ENCODE data around the gene DLX1. TPM values are rescaled to one million over a fixed set of nuclear protein-coding genes. Genes with fewer than 3 reads are reported as not detected.
"Not testable (repeated sequence)": the region's sequence is repeated elsewhere in the genome, so short reads cannot be mapped to it uniquely, and the experiment has no call there.

DLX1 gene
- total RNA-seq, 4 donors from 2014 or later, result 0.14 TPM; not detected in 3

DNA sequence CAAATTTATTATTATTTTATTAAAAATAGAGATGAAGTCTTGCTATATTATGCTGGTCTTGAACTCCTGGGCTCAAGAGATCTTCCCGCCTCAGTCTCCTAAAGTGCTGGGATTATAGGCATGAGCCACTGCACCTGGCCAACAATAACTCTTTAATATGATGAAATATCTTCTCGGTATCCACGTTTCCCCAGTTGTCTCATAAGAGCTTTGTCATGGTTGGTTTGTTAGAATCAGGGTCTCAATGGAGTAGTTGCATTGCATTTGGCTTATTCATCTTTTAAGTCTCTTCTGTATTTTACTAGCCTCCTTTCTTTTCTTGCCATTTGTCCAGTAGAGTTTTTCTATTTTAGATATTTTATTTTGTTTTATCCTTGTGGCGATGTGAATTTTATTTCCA is 50.1 kb downstream of the DLX1 start:
- no peak for DNase-seq
- intact Hi-C loops (cut with DNase I; ENCODE audit: low total_unique reads), result no loop called here
- Histone ChIP-seq H3K27ac (no peak overlapping the region), H3K27me3 (no peaks in the 10 kb centered on the region), H3K4me3 (no peak overlapping the region), H3K9me3 (no peaks in the 10 kb centered on the region), H3K4me1 (no peaks in the 10 kb centered on the region), H3K36me3 (no peaks in the 10 kb centered on the region)
- TF ChIP-seq CTCF (IDR thresholded peaks at IDR 0.05), result no peak
- no peak for TF ChIP-seq POLR2A (IDR thresholded peaks at IDR 0.05)

DNA sequence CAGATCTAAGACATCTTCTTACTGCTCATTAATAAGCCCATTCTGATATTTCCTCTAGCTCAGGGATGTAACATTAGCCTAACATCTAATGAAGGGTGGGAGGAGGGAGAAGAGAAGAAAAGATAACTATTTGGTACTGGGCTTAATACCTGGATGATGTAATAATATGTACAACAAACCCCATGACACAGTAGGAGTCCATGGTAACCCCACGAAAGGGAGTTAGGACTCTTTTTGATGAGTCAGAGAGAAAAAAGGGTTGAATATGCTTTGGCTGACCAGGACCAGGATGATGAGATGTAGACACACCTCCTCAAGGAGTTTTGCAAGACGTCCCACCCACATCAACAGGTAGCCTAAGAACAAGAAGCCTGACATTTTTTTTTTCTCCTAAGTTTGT is 51.8 kb downstream of the DLX1 start:
- Histone ChIP-seq H3K27me3 (no peaks in the 10 kb centered on the region), H3K36me3 (no peaks in the 10 kb centered on the region), H3K9me3 (no peaks in the 10 kb centered on the region), H3K4me3 (no peak overlapping the region), H3K27ac (no peak overlapping the region), H3K4me1 (no peaks in the 10 kb centered on the region)
- TF ChIP-seq POLR2A (IDR thresholded peaks at IDR 0.05), result no peak
- TF ChIP-seq CTCF (IDR thresholded peaks at IDR 0.05), result no peak
- no peak for DNase-seq
- intact Hi-C loops (cut with DNase I; ENCODE audit: low total_unique reads), result no loop called here

- Histone ChIP-seq H3K27me3 (no peaks in the 10 kb centered on the region), H3K9me3 (no peaks in the 10 kb centered on the region), H3K36me3 (no peaks in the 10 kb centered on the region), H3K4me3 (no peak overlapping the region), H3K4me1 (no peaks in the 10 kb centered on the region), H3K27ac (no peak overlapping the region)
- TF ChIP-seq CTCF (IDR thresholded peaks at IDR 0.05), result no peak
- TF ChIP-seq POLR2A (IDR thresholded peaks at IDR 0.05), result no peak
- no peak for DNase-seq
- intact Hi-C loops (cut with DNase I; ENCODE audit: low total_unique reads), result no loop called here
These were observed 52.6 kb downstream of the DLX1 start for GRCh38 chr2:172137943-172138342.

DNA sequence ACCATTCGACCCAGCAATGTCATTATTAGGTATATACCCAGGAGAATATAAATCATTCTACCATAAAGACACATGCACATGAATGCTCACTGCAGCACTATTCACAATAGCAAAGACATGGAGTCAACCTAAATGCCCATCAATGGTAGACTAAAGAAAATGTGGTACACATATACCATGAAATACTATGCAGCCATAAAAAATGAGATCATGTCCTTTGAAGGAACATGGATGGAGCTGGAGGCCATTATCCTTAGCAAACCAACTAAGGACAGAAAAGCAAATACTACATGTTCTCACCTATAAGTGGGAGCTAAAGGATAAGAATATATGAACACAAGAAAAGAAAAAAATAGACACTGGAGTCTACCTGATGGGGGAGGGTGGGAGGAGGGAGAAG is 53.4 kb downstream of the DLX1 start:
- H3K4me3 ChIP-seq; H3K4me1 ChIP-seq; H3K36me3 ChIP-seq; DNase-seq; intact Hi-C loops (cut with DNase I; ENCODE audit: low total_unique reads); H3K27me3 ChIP-seq; H3K9me3 ChIP-seq; H3K27ac ChIP-seq: not testable (repeated sequence)

Other genes starting within 250 kb of the DLX1 start
- gene SLC25A12, start 191.3 kb upstream of the DLX1 start, total RNA-seq, result 10 to 100 TPM; 25.9 to 69.4 (median 35.3) TPM
- 10 to 100 TPM; 27.9 to 60.9 (median 36.9) TPM for gene HAT1, start 163.0 kb upstream of the DLX1 start, total RNA-seq
- 10 to 100 TPM in 3 of 4 donors, 1 to 10 TPM in 1; 7.9 to 38.2 (median 15.8) TPM for gene METAP1D, start 85.6 kb upstream of the DLX1 start, total RNA-seq
- gene DLX2, start 17.4 kb downstream of the DLX1 start, total RNA-seq, result not detected

All from uterus (tissue), 4 donors.